Stimulated activated CD8-positive, alpha-beta memory T cell treated with anti-CD3 and anti-CD28 coated beads, Interleukin-12 subunit alpha, Interleukin-12 subunit beta, amount 100 ng/mL, for 1 hour (primary cell): ENCODE measurements around the gene TMEM135.
"Not testable (repeated sequence)": the region's sequence is repeated elsewhere in the genome, so short reads cannot be mapped to it uniquely, and the experiment has no call there.

Source experiments
- DNase-seq: peaks from one replicate; pipeline ENCODE4 v3.0.0-alpha.2; 2020; ENCODE audit warnings: low read depth

TMEM135 gene

DNA sequence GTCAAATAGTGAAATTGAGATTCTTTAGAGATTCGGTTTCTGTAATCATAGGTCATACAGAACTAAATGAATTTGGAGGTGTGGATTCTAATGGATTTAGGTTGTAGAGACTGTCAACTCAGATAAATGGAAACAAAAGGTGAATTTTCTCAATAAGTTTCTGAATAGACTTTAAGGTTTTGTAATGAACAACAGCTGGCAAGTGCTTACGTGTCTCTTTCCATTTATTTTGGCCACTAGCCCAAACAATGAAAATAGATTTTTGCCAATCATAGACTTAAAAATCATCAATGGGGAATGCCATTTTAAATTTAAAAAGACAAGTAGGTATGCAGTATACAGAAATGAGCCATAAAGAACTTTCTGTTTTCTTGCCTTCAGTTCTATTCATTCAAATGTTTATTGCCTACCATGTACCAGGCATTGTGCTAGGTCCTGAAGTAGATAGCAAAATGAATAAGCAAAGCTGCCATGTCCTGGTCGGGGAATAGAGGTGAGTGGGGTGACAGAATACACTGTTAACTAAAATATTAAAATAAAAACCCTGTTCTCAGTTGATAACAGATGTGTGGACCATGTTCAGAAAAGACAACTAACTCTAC, 16.9 kb upstream of the TMEM135 start:
- DNase-seq: no peak

DNA sequence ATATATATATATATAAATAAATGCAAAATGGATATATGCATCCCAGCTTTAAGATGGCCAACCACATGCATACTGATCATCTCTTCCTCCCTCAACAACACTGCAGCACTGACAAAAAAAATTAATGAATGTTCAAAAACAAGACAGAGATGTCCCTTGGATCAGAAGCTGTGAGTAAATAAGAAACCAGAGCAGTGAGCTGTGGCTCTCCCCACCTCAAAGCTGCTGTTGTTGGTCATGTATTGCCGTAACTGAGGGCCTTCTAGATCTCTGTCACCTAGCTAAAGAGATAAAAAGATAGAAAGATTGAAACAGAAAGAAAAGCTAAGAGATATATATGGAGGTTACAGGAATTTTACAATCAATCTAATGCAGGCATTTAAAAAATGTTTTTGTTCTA, 15.5 kb upstream of the TMEM135 start:
- DNase-seq: no peak

DNA sequence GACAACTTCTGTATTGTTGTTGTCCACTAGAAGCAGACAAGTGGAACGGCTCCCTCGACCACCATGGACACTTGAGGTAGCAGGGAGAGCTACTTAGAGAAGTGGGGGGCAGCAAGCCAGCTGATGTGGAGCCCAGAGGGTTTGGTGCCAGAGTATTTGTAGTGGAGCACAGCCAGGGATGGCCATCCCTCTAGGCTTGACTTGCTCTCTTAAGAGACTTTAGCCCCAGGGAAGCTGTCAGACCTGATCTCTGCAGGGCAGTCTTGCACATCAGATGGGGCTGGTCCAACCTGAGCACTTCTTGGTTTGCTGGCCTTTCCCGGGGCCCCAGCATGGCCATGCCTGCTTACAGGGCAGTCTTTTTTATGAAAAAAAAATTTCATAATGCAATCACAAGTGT, 15.0 kb upstream of the TMEM135 start:
- no peak for DNase-seq

DNA sequence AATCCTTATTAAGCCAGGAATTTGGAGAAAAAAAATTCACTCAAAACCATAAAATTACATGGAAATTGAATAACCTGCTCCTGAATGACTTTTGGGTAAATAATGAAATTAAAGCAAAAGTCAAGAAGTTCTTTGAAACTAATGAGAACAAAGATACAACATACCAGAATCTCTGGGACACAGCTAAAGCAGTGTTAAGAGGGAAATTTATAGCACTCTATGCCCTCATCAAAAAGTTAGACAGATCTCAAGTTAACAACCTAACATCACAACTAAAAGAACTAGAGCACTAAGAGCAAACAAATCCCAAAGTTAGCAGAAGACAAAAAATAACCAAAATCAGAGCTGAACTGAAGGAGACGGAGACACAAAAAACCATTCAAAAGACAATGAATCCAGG, 11.3 kb upstream of the TMEM135 start:
- DNase-seq: not testable (repeated sequence)

DNA sequence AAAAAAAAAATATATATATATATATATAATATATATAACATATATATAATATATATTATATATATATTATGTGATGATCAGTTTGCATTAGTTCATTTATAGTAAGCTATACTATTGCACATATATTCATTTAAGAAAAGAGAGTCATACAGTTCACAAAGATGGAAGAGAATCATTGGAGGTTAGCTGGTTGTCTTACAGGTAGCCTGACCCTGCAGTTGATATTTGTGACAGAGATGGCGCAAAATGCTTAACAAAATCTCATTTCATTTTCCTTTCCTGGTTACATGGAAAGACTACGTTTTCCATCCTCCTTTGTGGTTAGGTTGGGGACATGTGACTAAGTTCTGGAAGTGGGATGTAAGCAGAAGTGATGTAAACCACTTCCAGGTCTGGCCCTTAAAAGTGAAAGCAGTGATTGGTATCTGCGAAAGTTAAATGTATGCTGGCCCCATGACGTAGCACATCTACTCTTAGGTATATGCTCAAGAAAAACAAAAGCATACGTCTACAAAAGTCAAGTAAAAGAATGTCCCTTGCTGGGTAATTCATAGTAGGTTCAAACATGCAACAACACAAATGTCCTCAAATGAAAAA, 7.2 kb upstream of the TMEM135 start:
- DNase-seq: no peak

DNA sequence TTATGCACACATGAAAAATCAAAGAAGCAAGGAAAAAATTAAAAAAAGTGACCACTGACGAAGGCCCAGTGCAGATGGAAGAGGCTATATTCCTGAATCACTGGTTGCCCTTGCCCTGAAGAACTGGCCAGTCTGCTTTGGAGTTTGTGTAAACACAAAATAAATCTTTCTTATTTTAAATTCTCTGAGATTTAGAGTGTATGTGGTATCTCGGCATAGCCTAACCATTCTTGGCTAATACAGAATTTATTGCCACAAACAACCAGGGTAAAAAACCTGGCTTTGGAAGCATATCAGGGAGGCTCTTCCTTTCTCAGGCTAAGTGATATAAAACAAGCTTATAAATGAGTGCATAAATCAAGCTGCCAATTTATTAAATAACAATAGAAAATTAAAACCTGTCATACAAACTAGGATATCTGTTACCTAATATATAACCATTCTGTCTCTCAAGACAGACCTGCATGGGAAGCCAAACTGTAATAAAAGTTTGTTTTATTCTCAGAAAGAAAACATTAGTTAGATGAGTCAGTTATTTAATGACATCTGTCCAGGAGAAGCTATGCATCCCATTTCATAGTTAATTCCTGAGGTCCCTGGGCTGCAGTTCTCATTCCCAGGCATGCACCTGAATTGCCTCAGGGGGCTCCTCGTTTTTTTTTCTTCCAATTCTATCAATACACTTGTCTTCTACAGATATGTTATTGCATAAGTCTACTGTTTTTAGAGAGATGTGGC, 6.1 kb upstream of the TMEM135 start:
- no peak for DNase-seq

DNA sequence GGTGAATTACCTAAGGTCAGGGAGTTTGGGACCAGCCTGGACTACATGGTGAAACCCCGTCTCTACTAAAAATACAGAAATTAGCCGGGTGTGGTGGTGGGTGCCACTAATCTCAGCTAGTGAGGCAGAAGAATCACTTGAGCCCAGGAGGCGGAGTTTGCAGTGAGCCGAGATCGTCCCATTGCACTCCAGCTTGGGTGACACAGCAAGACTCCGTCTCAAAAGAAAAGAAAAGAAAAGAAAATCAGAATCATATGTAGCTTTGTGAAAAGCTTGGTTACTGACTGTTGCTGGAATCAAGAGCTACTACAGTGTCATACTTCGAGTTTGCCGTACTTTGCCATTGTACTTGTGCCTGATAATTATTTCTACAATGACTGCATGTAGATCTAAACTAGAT, 4.2 kb upstream of the TMEM135 start:
- DNase-seq: no peak

DNA sequence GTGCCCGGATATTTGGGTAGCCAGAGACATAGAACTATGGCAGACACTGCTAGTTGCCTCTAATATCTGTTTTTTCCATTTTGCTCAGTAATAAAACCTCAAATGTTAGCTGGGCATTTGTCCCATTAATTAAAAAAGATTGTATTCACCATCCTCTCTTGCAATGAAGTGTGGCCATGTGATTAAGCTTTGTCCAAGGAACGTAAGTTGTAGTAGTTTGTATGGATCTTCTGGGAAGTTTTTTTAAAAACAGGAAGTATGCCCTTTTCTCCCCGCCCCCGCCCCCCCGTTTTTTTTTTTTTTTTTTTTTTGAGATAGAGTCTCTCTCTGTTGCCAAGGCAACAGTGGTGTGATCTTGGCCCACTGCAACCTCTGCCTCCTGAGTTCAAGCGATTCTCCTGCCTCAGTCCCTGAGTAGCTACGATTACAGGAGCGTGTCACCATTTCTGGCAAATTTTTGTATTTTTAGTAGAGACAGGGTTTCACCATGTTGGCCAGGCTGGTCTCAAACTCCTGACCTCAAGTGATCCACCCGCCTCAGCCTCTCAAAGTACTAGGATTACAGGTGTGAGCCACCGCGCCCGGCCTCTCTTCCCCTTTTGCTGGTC, 1.7 kb upstream of the TMEM135 start:
- DNase-seq: no peak

DNA sequence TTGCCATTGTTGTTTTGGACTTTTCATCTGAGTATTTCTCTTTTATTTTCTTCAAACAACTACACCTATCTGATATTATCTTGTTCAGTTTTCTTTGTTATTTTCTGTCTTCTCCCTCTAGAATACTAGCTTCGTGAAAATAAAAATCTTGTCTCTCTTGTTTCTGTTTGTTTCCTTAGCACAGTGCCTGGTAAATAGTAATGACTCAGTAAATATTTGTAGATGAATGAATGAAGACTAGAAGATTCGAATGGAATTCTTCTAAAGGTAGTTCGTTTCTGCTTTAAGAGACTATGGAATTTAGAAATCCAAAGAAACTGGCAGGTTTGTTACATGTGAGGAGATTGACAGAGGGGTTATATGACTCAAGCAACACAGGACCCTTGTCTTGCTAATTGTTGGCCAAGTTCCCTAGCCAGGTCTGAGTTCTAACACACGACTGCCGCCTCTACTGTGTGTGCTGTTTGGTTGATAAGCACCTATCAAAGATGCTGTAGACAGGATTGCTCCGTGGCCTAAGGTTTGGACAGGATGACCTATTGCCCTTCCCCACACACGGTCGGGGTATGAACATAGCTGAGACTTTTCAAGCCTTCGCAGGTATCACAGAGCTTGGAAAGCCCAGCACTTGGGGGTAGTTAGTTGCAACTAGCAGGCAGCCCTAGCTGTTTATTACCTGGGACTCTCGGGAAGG, 831 bp upstream of the TMEM135 start:
- DNase-seq: no peak

DNA sequence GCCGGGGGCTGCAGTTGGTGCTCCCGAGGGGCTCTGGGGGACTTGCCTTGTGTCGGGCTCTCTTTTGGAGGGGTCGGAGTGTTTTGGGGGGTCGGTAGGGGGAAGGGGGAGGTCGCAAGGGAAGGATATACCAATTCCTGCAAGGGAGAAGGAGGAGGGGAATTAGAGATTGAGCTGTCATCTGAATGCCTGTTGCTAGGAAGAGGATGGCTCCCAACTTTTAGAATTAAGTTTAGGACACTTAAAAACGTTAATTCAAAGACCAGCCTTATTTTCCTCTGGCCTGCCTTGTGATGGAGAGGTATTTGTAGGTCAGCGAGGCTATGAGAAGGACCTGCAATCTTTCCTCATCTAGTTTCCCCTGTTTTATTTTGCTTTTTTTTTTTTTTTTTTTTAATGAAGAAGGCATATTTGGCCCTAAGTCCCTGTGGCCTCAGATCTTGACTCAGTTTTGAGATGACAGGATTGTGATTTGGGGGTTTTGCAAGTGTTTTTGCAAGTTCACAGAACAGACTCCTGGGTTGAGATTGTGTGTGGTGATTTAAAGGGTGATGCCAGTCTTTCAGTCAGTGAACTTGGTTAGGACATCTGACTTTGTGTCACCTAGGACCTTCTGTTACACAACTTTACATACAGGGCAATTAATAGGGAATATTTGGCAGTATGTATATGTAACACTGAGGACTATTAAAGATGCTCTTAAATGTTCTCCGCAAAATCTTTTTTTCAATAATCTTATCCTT, 672 bp downstream of the TMEM135 start:
- DNase-seq: no peak

DNA sequence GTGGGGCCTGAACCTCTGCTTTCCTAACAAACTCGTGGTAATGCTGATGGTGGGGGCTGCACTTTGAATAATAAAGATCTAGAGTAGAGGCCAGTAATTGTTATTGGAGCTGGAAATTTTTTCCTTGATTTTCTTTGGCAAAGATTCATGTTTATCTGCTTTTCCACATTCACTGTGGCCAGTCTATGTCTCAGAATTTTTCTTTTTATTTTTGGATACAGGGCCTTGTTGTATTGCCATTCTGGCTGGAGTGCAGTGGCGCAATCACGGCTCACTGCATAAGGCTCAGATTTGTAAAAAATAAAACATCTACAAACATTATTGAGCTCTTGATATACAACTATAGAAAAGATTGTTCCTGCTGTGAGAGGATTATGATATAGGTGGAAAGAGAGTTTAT, 1.6 kb downstream of the TMEM135 start:
- DNase-seq: no peak

DNA sequence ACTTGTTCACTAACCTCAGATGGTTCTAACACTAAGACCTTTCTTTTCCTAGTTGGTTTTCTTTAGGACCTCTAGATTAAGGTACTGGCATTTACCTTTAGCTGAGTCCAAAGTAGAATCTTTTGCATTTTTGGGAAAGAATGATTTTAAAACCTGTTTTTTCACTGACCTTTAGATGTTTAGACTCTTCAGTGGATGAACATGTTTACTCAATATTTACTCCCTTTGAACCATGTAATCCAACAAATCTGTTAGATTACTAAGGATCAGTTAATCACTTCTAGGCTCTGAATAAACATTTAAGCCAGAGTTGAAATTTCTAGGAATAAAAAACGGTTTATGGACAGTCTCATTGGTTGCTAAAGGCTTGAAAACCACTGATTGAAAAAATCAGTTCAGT, 6.2 kb downstream of the TMEM135 start:
- no peak for DNase-seq

DNA sequence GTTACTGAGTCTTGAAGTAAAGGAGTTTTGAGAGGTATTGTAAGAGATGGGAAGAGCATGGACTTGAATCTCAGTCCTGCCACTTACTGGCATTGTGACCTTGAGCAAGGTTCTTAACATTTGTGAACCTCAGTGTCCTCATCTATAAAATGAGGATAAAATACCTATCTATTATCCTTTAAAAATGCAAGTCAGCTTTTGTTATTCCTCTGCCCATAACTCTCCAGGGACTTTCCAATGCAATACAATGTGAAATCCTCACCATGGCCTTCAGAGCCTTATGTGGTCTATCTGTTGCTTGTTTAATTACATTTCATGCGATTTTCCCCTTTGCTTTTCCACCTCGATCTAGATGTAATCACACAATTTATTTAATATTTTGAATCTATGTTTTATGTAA, 9.1 kb downstream of the TMEM135 start:
- DNase-seq: no peak

DNA sequence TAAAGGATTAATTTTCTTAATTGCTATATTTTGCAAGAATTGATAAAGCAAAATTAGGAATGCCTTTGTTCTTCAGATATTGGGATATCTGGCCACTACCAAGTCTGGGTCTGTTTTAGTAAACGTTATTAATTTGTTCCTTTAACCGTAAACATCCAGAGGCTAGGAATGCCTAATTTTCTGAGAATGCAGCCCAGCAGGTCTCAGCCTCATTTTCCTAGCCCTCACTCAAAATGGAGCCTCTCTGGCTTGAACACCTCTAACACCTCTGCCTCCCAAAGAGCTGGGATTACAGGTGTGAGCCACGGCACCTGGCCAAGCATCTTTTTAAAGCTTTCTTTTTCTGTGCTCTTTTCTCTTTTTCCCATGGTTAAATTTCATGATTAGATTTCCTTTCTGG, 18.4 kb downstream of the TMEM135 start:
- DNase-seq: no peak

DNA sequence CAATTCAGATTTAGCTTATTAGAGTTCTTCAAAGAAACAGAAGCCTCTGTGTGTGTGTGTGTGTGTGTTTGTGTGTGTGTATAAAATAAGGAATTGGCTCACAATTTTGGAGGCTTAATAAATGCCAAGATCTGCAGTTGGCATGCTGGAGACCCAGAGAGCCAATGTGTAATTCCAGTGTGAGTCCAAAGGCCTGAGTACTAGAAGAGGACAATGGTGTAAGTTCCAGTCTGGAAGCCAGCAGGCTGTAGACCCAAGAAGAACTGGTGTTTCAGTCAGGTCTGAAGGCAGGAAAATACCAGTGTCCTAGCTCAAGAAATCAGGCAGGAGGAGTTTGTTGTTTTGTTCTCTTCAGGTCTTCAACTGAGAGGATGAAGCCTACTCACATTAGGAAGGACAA, 20.0 kb downstream of the TMEM135 start:
- no peak for DNase-seq

DNA sequence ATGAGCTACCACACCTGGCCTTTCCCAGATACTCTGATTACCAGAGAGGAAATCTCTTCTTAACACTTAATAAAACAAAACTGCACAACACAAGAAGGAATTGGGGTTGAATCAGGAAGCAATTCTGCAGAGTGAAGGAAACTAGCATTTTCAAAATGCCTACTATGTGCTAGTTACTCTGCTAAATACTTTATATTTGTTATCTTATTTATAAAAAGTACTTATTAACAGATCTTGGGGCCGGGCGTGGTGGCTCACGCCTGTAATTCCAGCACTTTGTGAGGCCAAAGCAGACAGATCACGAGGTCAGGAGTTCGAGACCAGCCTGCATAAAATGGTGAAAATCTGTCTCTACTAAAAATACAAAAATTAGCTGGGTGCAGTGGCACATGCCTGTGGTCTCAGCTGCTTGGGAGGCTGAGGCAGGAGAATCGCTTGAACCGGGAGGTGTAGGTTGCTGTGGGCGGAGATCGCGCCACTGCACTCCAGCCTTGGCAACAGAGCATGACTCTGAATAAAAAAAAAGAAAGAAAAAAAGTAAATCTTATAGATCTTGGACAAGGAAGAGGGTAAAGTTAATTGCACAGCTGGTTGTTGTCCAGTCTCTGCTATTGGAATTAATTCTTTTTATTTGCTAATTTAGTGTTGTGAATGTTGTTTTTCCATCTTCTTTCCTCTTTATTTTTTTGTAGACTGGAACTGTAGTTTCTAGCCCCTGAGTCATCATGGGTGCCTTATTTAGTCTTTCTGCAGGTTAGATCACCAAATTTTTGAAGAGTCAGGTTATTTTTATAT, 22.1 kb downstream of the TMEM135 start:
- no peak for DNase-seq

DNA sequence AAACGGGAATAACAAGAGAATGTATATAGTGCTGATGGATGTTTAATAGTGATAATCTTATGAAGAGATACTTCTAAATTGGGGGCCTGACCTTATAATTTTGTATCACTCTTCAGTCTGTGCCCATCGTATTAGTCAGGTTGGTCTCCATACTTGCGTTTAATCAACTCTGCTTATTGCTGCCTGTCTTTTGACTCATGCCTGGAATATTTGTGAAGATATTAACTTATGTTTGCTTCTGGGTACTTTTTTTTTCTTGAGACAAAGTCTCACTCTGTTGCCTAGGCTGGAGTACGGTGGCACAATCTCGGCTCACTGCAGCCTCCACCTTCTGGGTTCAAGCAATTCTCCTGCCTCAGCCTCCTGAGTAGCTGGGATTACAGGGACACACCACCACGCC, 24.0 kb downstream of the TMEM135 start:
- DNase-seq: no peak

DNA sequence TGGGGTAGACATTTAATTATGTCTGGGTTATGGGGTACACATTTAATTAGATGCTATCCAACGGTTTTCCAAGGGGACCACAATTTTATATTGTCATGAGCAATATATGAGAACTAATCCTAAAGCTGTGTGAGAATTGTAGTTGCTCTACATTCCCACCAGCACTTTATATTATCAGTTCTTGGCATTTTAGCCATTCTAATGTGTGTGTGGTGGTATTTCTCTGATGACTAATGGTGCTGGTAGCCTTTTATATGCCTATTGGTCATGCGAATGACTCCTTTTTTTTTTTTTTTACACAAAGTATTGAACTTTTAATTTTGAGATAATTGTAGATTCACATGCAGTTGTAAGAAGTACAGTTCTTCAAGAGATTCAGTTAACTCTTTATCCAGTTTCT, 26.2 kb downstream of the TMEM135 start:
- DNase-seq: no peak

DNA sequence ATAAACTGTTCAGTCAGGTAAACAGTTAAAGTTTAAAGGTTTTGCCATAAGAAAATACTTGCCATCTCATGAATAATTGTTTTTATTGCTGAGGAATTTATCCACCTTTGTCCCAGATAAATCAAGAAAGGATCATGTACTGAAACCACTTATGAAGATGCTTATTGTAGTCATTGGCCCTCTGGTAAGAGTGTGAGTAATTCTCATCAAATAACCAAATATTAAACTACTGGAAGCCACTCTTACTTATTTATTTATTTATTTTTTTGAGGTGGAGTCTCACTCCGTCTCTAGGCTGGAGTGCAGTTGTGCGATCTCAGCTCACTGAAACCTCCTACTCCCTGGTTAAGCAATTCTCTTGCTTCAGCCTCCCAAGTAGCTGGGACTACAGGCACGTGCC, 35.1 kb downstream of the TMEM135 start:
- DNase-seq: no peak

DNA sequence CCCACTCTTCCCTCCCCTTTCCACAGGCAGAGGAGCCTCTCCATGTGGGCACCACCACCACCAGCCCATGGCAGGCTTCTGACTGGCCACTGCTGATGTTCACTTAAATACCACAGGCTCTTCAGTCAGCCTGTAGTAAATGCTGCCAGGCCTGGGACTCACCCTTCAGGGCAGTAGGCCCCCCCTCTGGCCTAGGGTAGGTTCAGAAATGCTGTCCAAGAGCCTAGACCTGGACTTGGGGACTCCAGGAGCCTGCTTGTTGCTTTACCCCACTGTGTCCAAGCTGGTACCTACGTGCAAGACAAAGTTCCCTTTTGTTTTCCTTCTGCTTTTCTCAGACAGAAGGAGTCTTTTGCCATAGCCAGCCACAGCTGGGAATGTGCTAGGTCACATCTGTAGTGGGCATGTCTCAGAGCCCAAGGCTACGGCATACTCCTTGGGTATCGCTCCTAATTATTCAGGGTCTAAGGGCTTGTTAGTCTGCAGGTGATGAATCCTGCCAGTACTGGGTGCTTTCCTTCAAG, 38.6 kb downstream of the TMEM135 start:
- DNase-seq: no peak

DNA sequence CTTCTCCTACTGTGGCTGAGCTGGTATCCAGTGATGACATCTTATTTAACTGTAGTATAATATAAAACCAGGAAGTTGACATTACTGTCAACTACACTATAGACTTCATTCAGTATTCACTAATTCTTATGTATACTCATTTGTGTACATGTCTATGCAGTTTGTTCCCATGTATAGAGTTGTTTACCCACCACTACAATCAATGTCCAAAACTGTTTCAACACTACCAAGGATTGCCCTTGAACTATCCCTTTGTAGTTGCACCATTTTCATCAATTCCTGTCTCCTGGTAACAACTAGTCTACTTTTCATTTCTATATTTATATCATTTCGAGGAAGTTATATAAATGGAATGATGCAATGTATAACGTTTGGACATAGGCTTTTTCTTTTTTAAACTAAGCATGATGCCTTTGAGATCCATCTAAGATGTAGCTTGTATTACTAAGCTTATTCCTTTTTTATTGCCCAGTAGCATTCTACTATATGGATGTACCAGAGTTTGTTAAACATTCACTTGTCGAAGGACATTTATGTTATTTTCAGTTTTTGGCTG, 39.2 kb downstream of the TMEM135 start:
- no peak for DNase-seq
